ENCODE results near the gene CUL2. TPM values are rescaled to one million over a fixed set of nuclear protein-coding genes. Genes with fewer than 3 reads are reported as not detected.

The CUL2 gene
- total RNA-seq, 4 donors from 2014 or later: 12.0 to 23.8 (median 13.3) TPM

- Histone ChIP-seq H3K9me3 (peaks cover 0 to 21% (median 3%) of the 10 kb centered on the region in 4 donors), H3K36me3 (no peaks in the 10 kb centered on the region), H3K4me3 (no peak overlapping the region), H3K4me1 (no peaks in the 10 kb centered on the region), H3K27me3 (no peaks in the 10 kb centered on the region), H3K27ac (no peak overlapping the region)
- TF ChIP-seq CTCF (IDR thresholded peaks at IDR 0.05) (no peak), EP300 (IDR thresholded peaks at IDR 0.05) (no peak), POLR2A (IDR thresholded peaks at IDR 0.05) (no peak)
- 93 to 96% methylated on average over 8 of the region's 8 CpGs for WGBS, 2 donors
- DNase-seq (ENCODE audit: low spot score in 2 of 2): no peak
These were observed 101.6 kb downstream of the CUL2 start for GRCh38 chr10:34988397-34989067.

DNA sequence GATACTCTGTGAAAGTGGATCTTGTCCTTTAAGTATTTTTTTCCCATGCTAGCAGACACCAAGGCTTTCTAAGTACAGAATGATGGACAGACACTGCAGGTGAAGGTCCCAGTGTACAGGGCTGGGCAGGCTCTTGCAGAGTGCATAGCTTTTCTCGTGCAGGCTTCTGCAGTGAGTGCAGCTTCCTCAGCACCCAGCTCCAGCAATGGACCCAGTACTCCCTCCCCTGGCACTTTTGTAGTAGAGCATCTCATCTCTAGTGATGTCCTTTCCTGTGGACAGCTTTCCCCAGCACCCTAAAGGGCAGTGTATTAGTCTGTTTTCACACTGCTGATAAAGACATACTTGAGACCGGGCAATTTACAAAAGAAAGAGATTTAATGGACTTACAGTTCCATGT lies 104.3 kb downstream of the CUL2 start:
- 60% methylated on average over 2 of the region's 2 CpGs for WGBS, 2 donors
- Histone ChIP-seq H3K4me1 (no peaks in the 10 kb centered on the region), H3K4me3 (no peak overlapping the region), H3K27ac (no peak overlapping the region), H3K27me3 (no peaks in the 10 kb centered on the region), H3K9me3 (peaks cover 0 to 21% (median 3%) of the 10 kb centered on the region in 4 donors), H3K36me3 (no peaks in the 10 kb centered on the region)
- DNase-seq (ENCODE audit: low spot score in 2 of 2): no peak
- no peak for TF ChIP-seq EP300 (IDR thresholded peaks at IDR 0.05)
- no peak for TF ChIP-seq CTCF (IDR thresholded peaks at IDR 0.05)
- TF ChIP-seq POLR2A (IDR thresholded peaks at IDR 0.05): no peak

DNA sequence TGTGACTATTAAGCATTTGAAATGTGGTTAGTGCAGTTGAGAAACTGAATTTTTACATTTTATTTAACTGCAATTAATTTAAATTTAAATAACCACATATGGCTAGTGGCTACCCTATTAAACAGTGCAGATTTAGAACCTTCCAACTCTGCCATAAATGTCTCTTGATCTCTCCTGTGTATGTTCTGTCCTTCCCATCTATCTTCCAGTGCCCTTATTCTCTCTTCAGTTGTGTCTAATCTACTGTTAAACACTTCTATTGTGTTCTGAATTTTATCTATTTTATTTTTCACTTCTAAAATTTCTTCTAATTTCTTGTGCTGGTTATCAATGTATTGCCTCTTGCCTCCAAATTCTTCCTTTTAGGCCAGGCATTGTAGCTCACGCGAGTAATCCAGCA lies 105.0 kb downstream of the CUL2 start:
- 95 to 100% methylated on average over 2 of the region's 2 CpGs for WGBS, 2 donors
- no peak for TF ChIP-seq EP300 (IDR thresholded peaks at IDR 0.05)
- no peak for TF ChIP-seq CTCF (IDR thresholded peaks at IDR 0.05)
- TF ChIP-seq POLR2A (IDR thresholded peaks at IDR 0.05): no peak
- no peaks in the 10 kb centered on the region for H3K27me3 ChIP-seq
- H3K4me3 ChIP-seq: no peak overlapping the region
- H3K9me3 ChIP-seq: peaks cover 0 to 21% (median 3%) of the 10 kb centered on the region in 4 donors
- no peaks in the 10 kb centered on the region for H3K4me1 ChIP-seq
- no peak for DNase-seq (ENCODE audit: low spot score in 2 of 2)
- no peaks in the 10 kb centered on the region for H3K36me3 ChIP-seq
- H3K27ac ChIP-seq: no peak overlapping the region

DNA sequence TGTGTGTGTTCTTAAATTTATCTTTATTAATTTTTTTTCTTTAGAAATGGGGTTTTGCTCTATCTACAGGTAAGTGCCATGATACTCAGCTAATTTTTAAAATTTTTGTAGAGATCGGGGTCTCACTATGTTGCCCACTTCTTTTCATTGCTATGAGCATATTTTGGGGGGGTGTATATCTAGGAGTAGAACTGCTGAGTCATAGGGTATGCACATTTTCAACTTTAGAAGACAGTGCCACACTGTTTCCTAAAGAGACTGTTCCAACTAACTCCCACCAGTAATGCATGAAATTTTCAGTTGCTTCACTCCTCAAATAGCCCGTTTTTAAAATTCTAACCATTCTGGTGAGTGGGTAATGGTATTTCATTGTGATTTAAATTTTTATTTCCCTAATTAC lies 108.3 kb downstream of the CUL2 start:
- Histone ChIP-seq H3K9me3 (peaks cover 0 to 21% (median 3%) of the 10 kb centered on the region in 4 donors), H3K27ac (no peak overlapping the region), H3K36me3 (no peaks in the 10 kb centered on the region), H3K4me3 (no peak overlapping the region), H3K27me3 (no peaks in the 10 kb centered on the region), H3K4me1 (no peaks in the 10 kb centered on the region)
- WGBS, 2 donors: 45 to 53% methylated on average over 2 of the region's 2 CpGs
- no peak for TF ChIP-seq POLR2A (IDR thresholded peaks at IDR 0.05)
- no peak for TF ChIP-seq EP300 (IDR thresholded peaks at IDR 0.05)
- no peak for TF ChIP-seq CTCF (IDR thresholded peaks at IDR 0.05)
- no peak for DNase-seq (ENCODE audit: low spot score in 2 of 2)

GRCh38 chr10:34979938-34980337 lies 110.2 kb downstream of the CUL2 start:
- DNase-seq (ENCODE audit: low spot score in 2 of 2): no peak

More at GRCh38 chr10:34979938-34980337, 110.2 kb downstream of the CUL2 start:
- Histone ChIP-seq H3K4me3 (no peak overlapping the region), H3K36me3 (no peaks in the 10 kb centered on the region), H3K4me1 (no peaks in the 10 kb centered on the region), H3K27me3 (no peaks in the 10 kb centered on the region), H3K9me3 (peaks cover 0 to 20% (median 1%) of the 10 kb centered on the region in 4 donors), H3K27ac (no peak overlapping the region)
- 58 to 80% methylated on average over 2 of the region's 2 CpGs for WGBS, 2 donors
- TF ChIP-seq CTCF (IDR thresholded peaks at IDR 0.05) (no peak), POLR2A (IDR thresholded peaks at IDR 0.05) (no peak), EP300 (IDR thresholded peaks at IDR 0.05) (no peak)
